Astrocyte (in vitro differentiated cells and primary cell): ENCODE results near the gene DPEP1. TPM values are rescaled to one million over a fixed set of nuclear protein-coding genes. Genes with fewer than 3 reads are reported as not detected.

Experiments
- DNase-seq: peaks from one replicate; pipeline ENCODE4 v3.0.0-alpha.2; 2010; ENCODE audit warnings: low read depth
- FAIRE-seq: peaks from 2 replicates; lab custom pipeline; 2011; peaks lifted over from hg19 to GRCh38; lab: Jason Lieb, UNC
- H2AFZ ChIP-seq: 2 replicates; pipeline ENCODE4 v1.6.0; 2012; ENCODE audit warnings: low read depth, low read length, inconsistent platforms
- H3K27ac ChIP-seq: 2 replicates; pipeline ENCODE4 v1.5.1; 2011; ENCODE audit warnings: low read depth, low read length, inconsistent platforms
- H3K27me3 ChIP-seq: 2 replicates; pipeline ENCODE4 v1.6.0; 2011; ENCODE audit warnings: low read length, inconsistent platforms; ENCODE audit not compliant: insufficient read depth
- H3K36me3 ChIP-seq: 2 replicates; pipeline ENCODE4 v1.5.1; 2011; ENCODE audit warnings: low read length, inconsistent platforms; ENCODE audit not compliant: insufficient read depth
- H3K4me1 ChIP-seq: 2 replicates; pipeline ENCODE4 v1.5.1; 2011; ENCODE audit warnings: low read length, inconsistent platforms; ENCODE audit not compliant: insufficient read depth
- H3K4me2 ChIP-seq: 2 replicates; pipeline ENCODE4 v1.6.0; 2012; ENCODE audit warnings: low read length, inconsistent platforms
- H3K4me3 ChIP-seq: 2 replicates; pipeline ENCODE4 v1.5.1; 2011; ENCODE audit warnings: low read depth, mild to moderate bottlenecking, low read length, inconsistent platforms; ENCODE audit not compliant: insufficient read depth
- H3K79me2 ChIP-seq: 2 replicates; pipeline ENCODE4 v1.6.0; 2012; ENCODE audit warnings: mild to moderate bottlenecking, low read length, inconsistent platforms; ENCODE audit not compliant: insufficient read depth
- H3K9ac ChIP-seq: 2 replicates; pipeline ENCODE4 v1.6.0; 2012; ENCODE audit warnings: mild to moderate bottlenecking, low read length, inconsistent platforms
- H3K9me3 ChIP-seq: 2 replicates; pipeline ENCODE4 v1.5.1; 2012; ENCODE audit warnings: low read depth, mild to moderate bottlenecking, low read length, inconsistent platforms; ENCODE audit not compliant: insufficient read depth
- H4K20me1 ChIP-seq: 2 replicates; pipeline ENCODE4 v1.6.0; 2012; ENCODE audit warnings: low read length, inconsistent platforms; ENCODE audit not compliant: insufficient read depth
- H3K27ac Mint-ChIP-seq: one replicate; pipeline ENCODE4 v1.8.0; 2021; ENCODE audit warnings: mild to moderate bottlenecking, mixed read lengths; ENCODE audit not compliant: unreplicated experiment
- H3K27me3 Mint-ChIP-seq: one replicate; pipeline ENCODE4 v1.8.0; 2021; ENCODE audit warnings: low read depth, mixed read lengths; ENCODE audit not compliant: unreplicated experiment
- H3K36me3 Mint-ChIP-seq: one replicate; pipeline ENCODE4 v1.8.0; 2021; ENCODE audit warnings: low read depth, mixed read lengths; ENCODE audit not compliant: unreplicated experiment
- H3K4me1 Mint-ChIP-seq: one replicate; pipeline ENCODE4 v1.8.0; 2021; ENCODE audit warnings: low read depth, mixed read lengths; ENCODE audit not compliant: unreplicated experiment
- H3K4me3 Mint-ChIP-seq: one replicate; pipeline ENCODE4 v1.8.0; 2021; ENCODE audit warnings: mild to moderate bottlenecking, moderate library complexity, mixed read lengths; ENCODE audit not compliant: unreplicated experiment
- H3K9me3 Mint-ChIP-seq: one replicate; pipeline ENCODE4 v1.8.0; 2021; ENCODE audit warnings: mild to moderate bottlenecking, mixed read lengths; ENCODE audit not compliant: unreplicated experiment
- EZH2 ChIP-seq: IDR thresholded peaks from 2 replicates; pipeline ENCODE4 v1.6.1; 2012; ENCODE audit warnings: mild to moderate bottlenecking, low read length, inconsistent platforms; ENCODE audit not compliant: insufficient read depth
- total RNA-seq: library from RNA; stranded (reverse); gene quantifications from 2 replicates; pipeline ENCODE4 v1.2.1, GENCODE V29; 2021
- TF ChIP-seq, protein P1 (sequence below): IDR thresholded peaks from 2 replicates; pipeline ENCODE4 v1.5.1; 2011; ENCODE audit warnings: low read depth, mild to moderate bottlenecking, inconsistent platforms, low read length, moderate library complexity; ENCODE audit not compliant: insufficient read depth

Gene DPEP1
- total RNA-seq, 1 donor from 2014 or later: 0.11 TPM

DNA sequence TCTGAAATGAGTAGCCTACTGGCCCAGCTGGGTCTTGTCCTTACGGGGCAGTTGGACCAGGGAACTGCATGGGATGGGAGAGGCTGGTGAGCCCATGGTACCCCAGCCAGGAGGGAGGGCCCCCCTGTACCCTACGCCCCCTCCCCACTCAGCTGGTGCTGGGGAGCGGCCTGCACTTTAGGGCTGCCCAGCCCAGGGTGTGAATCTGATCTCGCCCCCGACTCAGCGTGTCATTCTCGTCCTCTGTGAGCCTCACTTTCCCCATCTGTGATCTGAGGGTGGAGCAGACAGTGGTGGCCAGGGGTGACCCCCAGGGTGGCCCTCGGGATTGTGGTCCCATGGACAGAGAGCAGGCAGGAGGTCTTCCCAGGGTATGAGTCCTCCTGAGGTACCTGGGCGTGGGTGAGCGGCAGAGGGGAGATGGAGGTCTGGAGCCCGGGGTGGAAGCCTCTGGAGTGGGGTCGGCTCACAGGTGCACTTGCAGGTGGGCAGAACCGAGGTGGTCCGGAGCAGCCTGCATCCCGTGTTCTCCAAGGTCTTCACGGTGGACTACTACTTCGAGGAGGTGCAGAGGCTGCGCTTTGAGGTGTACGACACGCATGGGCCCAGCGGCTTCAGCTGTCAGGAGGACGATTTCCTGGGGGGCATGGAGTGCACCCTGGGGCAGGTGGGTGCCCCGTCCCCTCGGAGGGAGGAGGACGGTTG is 36.2 kb upstream of the DPEP1 start:
- Histone ChIP-seq H3K36me3 (no peaks in the 10 kb centered on the region), H2AFZ (no peak overlapping the region), H4K20me1 (no peaks in the 10 kb centered on the region), H3K9me3 (no peaks in the 10 kb centered on the region), H3K79me2 (peaks cover 5% of the 10 kb centered on the region), H3K27me3 (no peaks in the 10 kb centered on the region), H3K9ac (no peak overlapping the region), H3K4me3 (no peak overlapping the region), H3K27ac (no peak overlapping the region), H3K4me1 (peaks cover 17% of the 10 kb centered on the region), H3K4me2 (peak overlapping the region; percentile 83)
- Mint-ChIP-seq H3K27ac (no peak overlapping the region), H3K9me3 (no peaks in the 10 kb centered on the region), H3K36me3 (no peaks in the 10 kb centered on the region), H3K4me3 (no peak overlapping the region), H3K27me3 (peaks cover 3% of the 10 kb centered on the region), H3K4me1 (peaks cover 15% of the 10 kb centered on the region)
- FAIRE-seq (no peak), DNase-seq (no peak)
- no peak for TF ChIP-seq EZH2
- TF ChIP-seq, protein P1, sequence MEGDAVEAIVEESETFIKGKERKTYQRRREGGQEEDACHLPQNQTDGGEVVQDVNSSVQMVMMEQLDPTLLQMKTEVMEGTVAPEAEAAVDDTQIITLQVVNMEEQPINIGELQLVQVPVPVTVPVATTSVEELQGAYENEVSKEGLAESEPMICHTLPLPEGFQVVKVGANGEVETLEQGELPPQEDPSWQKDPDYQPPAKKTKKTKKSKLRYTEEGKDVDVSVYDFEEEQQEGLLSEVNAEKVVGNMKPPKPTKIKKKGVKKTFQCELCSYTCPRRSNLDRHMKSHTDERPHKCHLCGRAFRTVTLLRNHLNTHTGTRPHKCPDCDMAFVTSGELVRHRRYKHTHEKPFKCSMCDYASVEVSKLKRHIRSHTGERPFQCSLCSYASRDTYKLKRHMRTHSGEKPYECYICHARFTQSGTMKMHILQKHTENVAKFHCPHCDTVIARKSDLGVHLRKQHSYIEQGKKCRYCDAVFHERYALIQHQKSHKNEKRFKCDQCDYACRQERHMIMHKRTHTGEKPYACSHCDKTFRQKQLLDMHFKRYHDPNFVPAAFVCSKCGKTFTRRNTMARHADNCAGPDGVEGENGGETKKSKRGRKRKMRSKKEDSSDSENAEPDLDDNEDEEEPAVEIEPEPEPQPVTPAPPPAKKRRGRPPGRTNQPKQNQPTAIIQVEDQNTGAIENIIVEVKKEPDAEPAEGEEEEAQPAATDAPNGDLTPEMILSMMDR: no peak

DNA sequence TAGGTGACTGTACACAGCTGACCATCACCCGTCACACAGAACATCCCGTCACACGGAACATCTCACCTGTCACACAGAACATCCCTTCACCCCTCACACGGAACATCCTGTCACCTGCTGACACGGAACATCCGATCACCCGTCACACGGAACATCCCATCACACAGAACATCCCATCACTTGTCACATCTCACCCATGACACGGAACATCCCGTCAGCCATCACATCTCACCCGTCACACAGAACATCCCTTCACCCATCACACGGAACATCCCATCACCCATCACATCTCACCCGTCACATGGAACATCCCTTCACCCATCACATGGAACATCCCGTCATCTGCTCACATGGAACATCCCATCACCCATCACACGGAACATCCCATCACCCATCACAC is 34.1 kb upstream of the DPEP1 start:
- Mint-ChIP-seq H3K36me3 (no peaks in the 10 kb centered on the region), H3K4me3 (no peak overlapping the region), H3K9me3 (no peaks in the 10 kb centered on the region), H3K4me1 (peaks cover 10% of the 10 kb centered on the region), H3K27ac (no peak overlapping the region), H3K27me3 (no peaks in the 10 kb centered on the region)
- Histone ChIP-seq H3K4me2 (no peak overlapping the region), H3K4me3 (no peak overlapping the region), H3K9ac (no peak overlapping the region), H3K79me2 (peaks cover 5% of the 10 kb centered on the region), H3K4me1 (peaks cover 19% of the 10 kb centered on the region), H2AFZ (no peak overlapping the region), H3K27ac (no peak overlapping the region), H3K27me3 (no peaks in the 10 kb centered on the region), H3K36me3 (no peaks in the 10 kb centered on the region), H4K20me1 (no peaks in the 10 kb centered on the region), H3K9me3 (no peaks in the 10 kb centered on the region)
- FAIRE-seq: no peak
- TF ChIP-seq, protein P1: no peak
- no peak for TF ChIP-seq EZH2
- DNase-seq: no peak

DNA sequence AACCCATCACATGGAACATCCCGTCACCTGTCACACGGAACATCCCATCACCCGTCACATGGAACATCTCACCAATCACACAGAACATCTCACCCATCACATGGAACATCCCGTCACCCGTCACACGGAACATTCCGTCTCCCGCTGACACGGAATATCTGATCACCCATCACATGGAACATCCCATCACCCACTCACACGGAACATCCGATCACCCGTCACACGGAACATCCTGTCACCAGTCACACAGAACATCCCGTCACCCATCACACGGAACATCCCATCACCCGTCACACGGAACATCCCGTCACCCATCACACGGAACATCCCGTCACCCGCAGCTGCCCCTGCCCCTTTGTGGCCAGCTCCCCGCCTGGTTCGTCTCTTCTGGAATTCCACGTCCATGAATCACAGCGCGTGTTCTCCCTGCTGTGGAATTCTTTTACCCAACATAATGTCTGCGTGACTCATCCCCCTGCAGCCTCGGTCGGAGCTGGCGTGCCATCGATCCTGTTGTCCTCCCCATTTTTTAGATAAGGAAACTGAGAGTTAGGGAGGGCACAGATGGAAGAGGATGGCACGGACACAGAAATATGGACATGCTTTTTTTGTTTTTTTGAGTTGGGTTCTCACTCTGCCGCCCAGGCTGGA is 32.3 kb upstream of the DPEP1 start:
- peaks cover 10% of the 10 kb centered on the region for H3K4me1 Mint-ChIP-seq
- peak overlapping the region; percentile 71 for H3K9ac ChIP-seq
- no peaks in the 10 kb centered on the region for H3K36me3 ChIP-seq
- H2AFZ ChIP-seq: no peak overlapping the region
- H3K4me3 Mint-ChIP-seq: no peak overlapping the region
- H3K27ac ChIP-seq: peak overlapping the region; percentile 90
- no peak overlapping the region for H3K27ac Mint-ChIP-seq
- peaks cover 5% of the 10 kb centered on the region for H3K79me2 ChIP-seq
- H3K4me3 ChIP-seq: no peak overlapping the region
- H3K36me3 Mint-ChIP-seq: no peaks in the 10 kb centered on the region
- H3K4me1 ChIP-seq: peaks cover 17% of the 10 kb centered on the region
- no peaks in the 10 kb centered on the region for H4K20me1 ChIP-seq
- no peaks in the 10 kb centered on the region for H3K9me3 Mint-ChIP-seq
- H3K27me3 ChIP-seq: no peaks in the 10 kb centered on the region
- TF ChIP-seq, protein P1: no peak
- no peak for TF ChIP-seq EZH2
- peak overlapping the region; percentile 53 for H3K4me2 ChIP-seq
- no peaks in the 10 kb centered on the region for H3K9me3 ChIP-seq
- DNase-seq (peak; percentile 98), FAIRE-seq (peak; percentile 92)
- H3K27me3 Mint-ChIP-seq: no peaks in the 10 kb centered on the region
